ENCODE measurements around the gene TOX3. TPM values are rescaled to one million over a fixed set of nuclear protein-coding genes. Genes with fewer than 3 reads are reported as not detected.
A peak's percentile ranks its signal among the peaks of the same experiment; 100 is the strongest.

Gene TOX3
- total and polyA plus RNA-seq, 2 of the 13 experiments (the other 11 are each of a cell fraction or from before 2014, with no cell fraction given), result 14.5 to 98.6 TPM

DNA sequence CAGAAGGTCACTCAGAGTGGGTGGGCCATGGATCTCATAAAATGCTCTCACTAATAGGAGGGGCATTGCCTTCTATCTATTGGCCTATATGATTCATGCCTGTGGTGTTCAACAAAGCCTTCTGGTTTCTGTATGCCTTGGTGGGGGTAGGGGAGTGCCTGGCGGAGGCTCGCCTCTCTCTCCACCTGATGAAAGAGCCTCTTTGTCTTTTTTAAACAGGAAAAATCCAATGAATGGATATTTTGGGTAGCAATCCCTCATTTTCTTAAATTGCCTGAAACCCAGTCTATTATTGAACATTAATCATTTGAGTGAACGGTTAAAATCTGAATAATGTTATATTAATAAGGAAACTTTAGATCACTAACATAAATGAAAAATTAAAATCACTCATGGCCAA lies 90.6 kb downstream of the TOX3 start (continued):
- TF ChIP-seq TRIM24 (CRISPR knock-in tag; IDR thresholded peaks at IDR 0.05) (no peak), JUN (CRISPR knock-in tag; IDR thresholded peaks at IDR 0.05) (peak; percentile 27; the same call in 1 of the 2 replicates), MIXL1 (CRISPR knock-in tag; IDR thresholded peaks at IDR 0.05) (no peak), MIER2 (CRISPR knock-in tag; IDR thresholded peaks at IDR 0.05) (0 out of 2 replicates have a peak, but pooled peaks have one; percentile 45), ZNF614 (CRISPR knock-in tag; IDR thresholded peaks at IDR 0.05; ENCODE audit: borderline replicate concordance) (peak; percentile 45; the same call in 1 of the 2 replicates), SMARCC2 (IDR thresholded peaks at IDR 0.05) (no peak), HMG20A (CRISPR knock-in tag; IDR thresholded peaks at IDR 0.05; ENCODE audit: borderline replicate concordance) (peak; percentile 69; the same call in 1 of the 2 replicates), MAFG (CRISPR knock-in tag; IDR thresholded peaks at IDR 0.05) (no peak), HNRNPUL1 (IDR thresholded peaks at IDR 0.05; ENCODE audit: low read depth, low read length) (no peak), ZSCAN30 (CRISPR knock-in tag; IDR thresholded peaks at IDR 0.05) (no peak), TOE1 (CRISPR knock-in tag; IDR thresholded peaks at IDR 0.05) (no peak)
- TF ChIP-seq, protein P1, sequence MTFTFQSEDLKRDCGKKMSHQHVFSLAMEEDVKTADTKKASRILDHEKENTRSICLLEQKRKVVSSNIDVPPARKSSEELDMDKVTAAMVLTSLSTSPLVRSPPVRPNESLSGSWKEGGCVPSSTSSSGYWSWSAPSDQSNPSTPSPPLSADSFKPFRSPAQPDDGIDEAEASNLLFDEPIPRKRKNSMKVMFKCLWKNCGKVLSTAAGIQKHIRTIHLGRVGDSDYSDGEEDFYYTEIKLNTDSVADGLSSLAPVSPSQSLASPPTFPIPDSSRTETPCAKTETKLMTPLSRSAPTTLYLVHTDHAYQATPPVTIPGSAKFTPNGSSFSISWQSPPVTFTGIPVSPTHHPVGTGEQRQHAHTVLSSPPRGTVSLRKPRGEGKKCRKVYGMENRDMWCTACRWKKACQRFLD (CRISPR knock-in tag; IDR thresholded peaks at IDR 0.05; ENCODE audit: borderline replicate concordance), result no peak
- TF ChIP-seq, protein P2, sequence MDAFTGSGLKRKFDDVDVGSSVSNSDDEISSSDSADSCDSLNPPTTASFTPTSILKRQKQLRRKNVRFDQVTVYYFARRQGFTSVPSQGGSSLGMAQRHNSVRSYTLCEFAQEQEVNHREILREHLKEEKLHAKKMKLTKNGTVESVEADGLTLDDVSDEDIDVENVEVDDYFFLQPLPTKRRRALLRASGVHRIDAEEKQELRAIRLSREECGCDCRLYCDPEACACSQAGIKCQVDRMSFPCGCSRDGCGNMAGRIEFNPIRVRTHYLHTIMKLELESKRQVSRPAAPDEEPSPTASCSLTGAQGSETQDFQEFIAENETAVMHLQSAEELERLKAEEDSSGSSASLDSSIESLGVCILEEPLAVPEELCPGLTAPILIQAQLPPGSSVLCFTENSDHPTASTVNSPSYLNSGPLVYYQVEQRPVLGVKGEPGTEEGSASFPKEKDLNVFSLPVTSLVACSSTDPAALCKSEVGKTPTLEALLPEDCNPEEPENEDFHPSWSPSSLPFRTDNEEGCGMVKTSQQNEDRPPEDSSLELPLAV (CRISPR knock-in tag; conservative IDR thresholded peaks at IDR 0.05; ENCODE audit: low read depth), result no peak
- TF ChIP-seq, protein P3, sequence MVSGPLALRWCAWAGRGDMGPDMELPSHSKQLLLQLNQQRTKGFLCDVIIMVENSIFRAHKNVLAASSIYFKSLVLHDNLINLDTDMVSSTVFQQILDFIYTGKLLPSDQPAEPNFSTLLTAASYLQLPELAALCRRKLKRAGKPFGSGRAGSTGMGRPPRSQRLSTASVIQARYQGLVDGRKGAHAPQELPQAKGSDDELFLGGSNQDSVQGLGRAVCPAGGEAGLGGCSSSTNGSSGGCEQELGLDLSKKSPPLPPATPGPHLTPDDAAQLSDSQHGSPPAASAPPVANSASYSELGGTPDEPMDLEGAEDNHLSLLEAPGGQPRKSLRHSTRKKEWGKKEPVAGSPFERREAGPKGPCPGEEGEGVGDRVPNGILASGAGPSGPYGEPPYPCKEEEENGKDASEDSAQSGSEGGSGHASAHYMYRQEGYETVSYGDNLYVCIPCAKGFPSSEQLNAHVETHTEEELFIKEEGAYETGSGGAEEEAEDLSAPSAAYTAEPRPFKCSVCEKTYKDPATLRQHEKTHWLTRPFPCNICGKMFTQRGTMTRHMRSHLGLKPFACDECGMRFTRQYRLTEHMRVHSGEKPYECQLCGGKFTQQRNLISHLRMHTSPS (CRISPR knock-in tag; IDR thresholded peaks at IDR 0.05; ENCODE audit: low read depth), result no peak
- TF ChIP-seq, protein P4, sequence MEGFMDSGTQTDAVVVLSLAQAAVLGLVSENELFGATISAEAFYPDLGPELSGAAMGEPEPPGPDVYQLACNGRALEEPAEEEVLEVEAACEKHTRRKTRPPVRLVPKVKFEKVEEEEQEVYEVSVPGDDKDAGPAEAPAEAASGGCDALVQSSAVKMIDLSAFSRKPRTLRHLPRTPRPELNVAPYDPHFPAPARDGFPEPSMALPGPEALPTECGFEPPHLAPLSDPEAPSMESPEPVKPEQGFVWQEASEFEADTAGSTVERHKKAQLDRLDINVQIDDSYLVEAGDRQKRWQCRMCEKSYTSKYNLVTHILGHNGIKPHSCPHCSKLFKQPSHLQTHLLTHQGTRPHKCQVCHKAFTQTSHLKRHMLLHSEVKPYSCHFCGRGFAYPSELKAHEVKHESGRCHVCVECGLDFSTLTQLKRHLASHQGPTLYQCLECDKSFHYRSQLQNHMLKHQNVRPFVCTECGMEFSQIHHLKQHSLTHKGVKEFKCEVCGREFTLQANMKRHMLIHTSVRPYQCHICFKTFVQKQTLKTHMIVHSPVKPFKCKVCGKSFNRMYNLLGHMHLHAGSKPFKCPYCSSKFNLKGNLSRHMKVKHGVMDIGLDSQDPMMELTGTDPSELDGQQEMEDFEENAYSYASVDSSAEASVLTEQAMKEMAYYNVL (CRISPR knock-in tag; IDR thresholded peaks at IDR 0.05; ENCODE audit: borderline replicate concordance), result 0 out of 2 replicates have a peak, but pooled peaks have one; percentile 20
- TF ChIP-seq, protein P5, sequence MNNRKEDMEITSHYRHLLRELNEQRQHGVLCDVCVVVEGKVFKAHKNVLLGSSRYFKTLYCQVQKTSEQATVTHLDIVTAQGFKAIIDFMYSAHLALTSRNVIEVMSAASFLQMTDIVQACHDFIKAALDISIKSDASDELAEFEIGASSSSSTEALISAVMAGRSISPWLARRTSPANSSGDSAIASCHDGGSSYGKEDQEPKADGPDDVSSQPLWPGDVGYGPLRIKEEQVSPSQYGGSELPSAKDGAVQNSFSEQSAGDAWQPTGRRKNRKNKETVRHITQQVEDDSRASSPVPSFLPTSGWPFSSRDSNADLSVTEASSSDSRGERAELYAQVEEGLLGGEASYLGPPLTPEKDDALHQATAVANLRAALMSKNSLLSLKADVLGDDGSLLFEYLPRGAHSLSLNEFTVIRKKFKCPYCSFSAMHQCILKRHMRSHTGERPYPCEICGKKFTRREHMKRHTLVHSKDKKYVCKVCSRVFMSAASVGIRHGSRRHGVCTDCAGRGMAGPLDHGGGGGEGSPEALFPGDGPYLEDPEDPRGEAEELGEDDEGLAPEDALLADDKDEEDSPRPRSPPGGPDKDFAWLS (CRISPR knock-in tag; IDR thresholded peaks at IDR 0.05; ENCODE audit: borderline replicate concordance), result no peak
- TF ChIP-seq, protein P6, sequence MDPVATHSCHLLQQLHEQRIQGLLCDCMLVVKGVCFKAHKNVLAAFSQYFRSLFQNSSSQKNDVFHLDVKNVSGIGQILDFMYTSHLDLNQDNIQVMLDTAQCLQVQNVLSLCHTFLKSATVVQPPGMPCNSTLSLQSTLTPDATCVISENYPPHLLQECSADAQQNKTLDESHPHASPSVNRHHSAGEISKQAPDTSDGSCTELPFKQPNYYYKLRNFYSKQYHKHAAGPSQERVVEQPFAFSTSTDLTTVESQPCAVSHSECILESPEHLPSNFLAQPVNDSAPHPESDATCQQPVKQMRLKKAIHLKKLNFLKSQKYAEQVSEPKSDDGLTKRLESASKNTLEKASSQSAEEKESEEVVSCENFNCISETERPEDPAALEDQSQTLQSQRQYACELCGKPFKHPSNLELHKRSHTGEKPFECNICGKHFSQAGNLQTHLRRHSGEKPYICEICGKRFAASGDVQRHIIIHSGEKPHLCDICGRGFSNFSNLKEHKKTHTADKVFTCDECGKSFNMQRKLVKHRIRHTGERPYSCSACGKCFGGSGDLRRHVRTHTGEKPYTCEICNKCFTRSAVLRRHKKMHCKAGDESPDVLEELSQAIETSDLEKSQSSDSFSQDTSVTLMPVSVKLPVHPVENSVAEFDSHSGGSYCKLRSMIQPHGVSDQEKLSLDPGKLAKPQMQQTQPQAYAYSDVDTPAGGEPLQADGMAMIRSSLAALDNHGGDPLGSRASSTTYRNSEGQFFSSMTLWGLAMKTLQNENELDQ (CRISPR knock-in tag; IDR thresholded peaks at IDR 0.05; ENCODE audit: borderline replicate concordance), result no peak
- TF ChIP-seq, protein P7, sequence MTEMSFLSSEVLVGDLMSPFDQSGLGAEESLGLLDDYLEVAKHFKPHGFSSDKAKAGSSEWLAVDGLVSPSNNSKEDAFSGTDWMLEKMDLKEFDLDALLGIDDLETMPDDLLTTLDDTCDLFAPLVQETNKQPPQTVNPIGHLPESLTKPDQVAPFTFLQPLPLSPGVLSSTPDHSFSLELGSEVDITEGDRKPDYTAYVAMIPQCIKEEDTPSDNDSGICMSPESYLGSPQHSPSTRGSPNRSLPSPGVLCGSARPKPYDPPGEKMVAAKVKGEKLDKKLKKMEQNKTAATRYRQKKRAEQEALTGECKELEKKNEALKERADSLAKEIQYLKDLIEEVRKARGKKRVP (CRISPR knock-in tag; IDR thresholded peaks at IDR 0.05), result peak in 1 of 2 experiments; percentile 74; a peak in 2 of 4 replicates
